NCI-H524 treated with DMSO at 0.1 percent for 48 hours (cell line): ENCODE data around the gene TRERF1.
"Not testable (repeated sequence)": the region's sequence is repeated elsewhere in the genome, so short reads cannot be mapped to it uniquely, and the experiment has no call there.

Experiments used
- DNase-seq: peaks from one replicate; lab custom pipeline; 2025; lab: John Stamatoyannopoulos, UW

TRERF1 gene

GRCh38 chr6:42451333-42452170, at the start of gene TRERF1:
Gene TRERF1, minus strand, starts transcription at chr6:42451926. Its CDS starts 182,336 bp downstream, at chr6:42269590.
- DNase-seq, result peak; percentile 79

- DNase-seq, result no peak
These were observed 46.9 kb upstream of the TRERF1 start for GRCh38 chr6:42498473-42499128.

- DNase-seq, result no peak
These were observed 42.3 kb upstream of the TRERF1 start for GRCh38 chr6:42493914-42494539.

- DNase-seq, result no peak
These were observed 36.4 kb upstream of the TRERF1 start for GRCh38 chr6:42488129-42488528.

- no peak for DNase-seq
These were observed 32.5 kb upstream of the TRERF1 start for GRCh38 chr6:42484261-42484660.

GRCh38 chr6:42482174-42482573, 30.4 kb upstream of the TRERF1 start:
- DNase-seq, result no peak

GRCh38 chr6:42471714-42472113, 20.0 kb upstream of the TRERF1 start:
- DNase-seq, result no peak

- DNase-seq, result no peak
These were observed 19.4 kb upstream of the TRERF1 start for GRCh38 chr6:42471142-42471541.

- DNase-seq, result no peak
These were observed 16.5 kb upstream of the TRERF1 start for GRCh38 chr6:42468273-42468672.

GRCh38 chr6:42467651-42468050, 15.9 kb upstream of the TRERF1 start:
- no peak for DNase-seq

- DNase-seq, result not testable (repeated sequence)
These were observed 14.7 kb upstream of the TRERF1 start for GRCh38 chr6:42466470-42466869.

- no peak for DNase-seq
These were observed 10.8 kb upstream of the TRERF1 start for GRCh38 chr6:42462474-42462972.

GRCh38 chr6:42460883-42461282, 9.2 kb upstream of the TRERF1 start:
- no peak for DNase-seq

- no peak for DNase-seq
These were observed 8.2 kb upstream of the TRERF1 start for GRCh38 chr6:42459888-42460287.

GRCh38 chr6:42454428-42454791, 2.7 kb upstream of the TRERF1 start:
- DNase-seq, result no peak

- DNase-seq, result no peak
These were observed 2.1 kb upstream of the TRERF1 start for GRCh38 chr6:42453654-42454427.

- DNase-seq, result peak; percentile 32
These were observed 1.4 kb upstream of the TRERF1 start for GRCh38 chr6:42453031-42453653.

- DNase-seq, result no peak
These were observed 675 bp upstream of the TRERF1 start for GRCh38 chr6:42452171-42453030.

GRCh38 chr6:42450477-42451332, 1.0 kb downstream of the TRERF1 start:
- DNase-seq, result no peak
